ENCODE results near the gene MFN2. TPM values are rescaled to one million over a fixed set of nuclear protein-coding genes. Genes with fewer than 3 reads are reported as not detected.

The MFN2 gene
- total and polyA plus RNA-seq, 2 experiments from 2014 or later: 15.1 to 40.4 TPM

GRCh38 chr1:11997081-11997850, 17.0 kb downstream of the MFN2 start:
- no peak overlapping the region for H3K4me3 Mint-ChIP-seq
- H2AFZ ChIP-seq: no peak overlapping the region
- ATAC-seq (no peak), DNase-seq (ENCODE audit: low spot score) (no peak)
- H3K4me3 ChIP-seq: no peak overlapping the region
- H4K20me1 ChIP-seq (replicated peaks; ENCODE audit: insufficient read depth): no peaks in the 10 kb centered on the region
- no peaks in the 10 kb centered on the region for H3K9me2 ChIP-seq (ENCODE audit: insufficient read depth)
- no peak overlapping the region; the same call in 1 of the 2 replicates for H3K27ac ChIP-seq (ENCODE audit: low read depth)
- H3K27me3 Mint-ChIP-seq (ENCODE audit: insufficient read depth, low read depth, poor library complexity): peaks cover 2% of the 10 kb centered on the region
- no peaks in the 10 kb centered on the region for H3K27me3 ChIP-seq (ENCODE audit: insufficient read depth)
- H3K4me1 ChIP-seq (ENCODE audit: insufficient read depth): no peaks in the 10 kb centered on the region
- peaks cover 80% of the 10 kb centered on the region for H3K36me3 Mint-ChIP-seq (ENCODE audit: low read depth)
- no peak for TF ChIP-seq CTCF (conservative IDR thresholded peaks at IDR 0.05; ENCODE audit: low read depth in 2 of 2)
- no peak for TF ChIP-seq ZNF331 (CRISPR knock-in tag; IDR thresholded peaks at IDR 0.05; ENCODE audit: low read depth)
- no peak for TF ChIP-seq CREB1 (CRISPR knock-in tag; IDR thresholded peaks at IDR 0.05; ENCODE audit: low read depth)
- H3K36me3 ChIP-seq (ENCODE audit: insufficient read depth): peaks cover 39% of the 10 kb centered on the region
- H3K4me1 Mint-ChIP-seq: no peaks in the 10 kb centered on the region
- H3K9me3 Mint-ChIP-seq: no peaks in the 10 kb centered on the region
- no peak overlapping the region for H3K4me2 ChIP-seq
- no peaks in the 10 kb centered on the region for H3K79me2 ChIP-seq (replicated peaks; ENCODE audit: insufficient read depth)
- H3K27ac Mint-ChIP-seq: no peak overlapping the region
- peaks cover 7% of the 10 kb centered on the region for H3F3A ChIP-seq (replicated peaks; ENCODE audit: low read depth)

GRCh38 chr1:11998636-11999035, 18.4 kb downstream of the MFN2 start:
- Mint-ChIP-seq H3K9me3 (no peaks in the 10 kb centered on the region), H3K4me1 (no peaks in the 10 kb centered on the region), H3K4me3 (no peak overlapping the region), H3K27me3 (ENCODE audit: insufficient read depth, low read depth, poor library complexity) (peaks cover 2% of the 10 kb centered on the region), H3K27ac (no peak overlapping the region), H3K36me3 (ENCODE audit: low read depth) (peaks cover 85% of the 10 kb centered on the region)
- no peak overlapping the region for H2AFZ ChIP-seq
- no peaks in the 10 kb centered on the region for H3K9me2 ChIP-seq (ENCODE audit: insufficient read depth)
- ATAC-seq (no peak), DNase-seq (ENCODE audit: low spot score) (no peak)
- no peak overlapping the region for H3K4me2 ChIP-seq
- no peak overlapping the region for H3K27ac ChIP-seq (ENCODE audit: low read depth)
- peaks cover 41% of the 10 kb centered on the region for H3K36me3 ChIP-seq (ENCODE audit: insufficient read depth)
- H3K79me2 ChIP-seq (replicated peaks; ENCODE audit: insufficient read depth): no peaks in the 10 kb centered on the region
- H3K27me3 ChIP-seq (ENCODE audit: insufficient read depth): no peaks in the 10 kb centered on the region
- H4K20me1 ChIP-seq (replicated peaks; ENCODE audit: insufficient read depth): no peaks in the 10 kb centered on the region
- H3F3A ChIP-seq (replicated peaks; ENCODE audit: low read depth): peaks cover 7% of the 10 kb centered on the region
- H3K4me1 ChIP-seq (ENCODE audit: insufficient read depth): no peaks in the 10 kb centered on the region
- H3K4me3 ChIP-seq: no peak overlapping the region
- TF ChIP-seq ZNF462 (CRISPR knock-in tag; IDR thresholded peaks at IDR 0.05): no peak
- no peak for TF ChIP-seq JUNB (IDR thresholded peaks at IDR 0.05; ENCODE audit: unreplicated experiment)
- no peak for TF ChIP-seq CTCF (conservative IDR thresholded peaks at IDR 0.05; ENCODE audit: low read depth in 2 of 2)
- TF ChIP-seq REST (IDR thresholded peaks at IDR 0.05; ENCODE audit: unreplicated experiment): no peak
